ENCODE measurements around the gene M6PR. TPM values are rescaled to one million over a fixed set of nuclear protein-coding genes. Genes with fewer than 3 reads are reported as not detected.
A peak's percentile ranks its signal among the peaks of the same experiment; 100 is the strongest.

Gene M6PR
- total and polyA plus RNA-seq, 2 of the 8 experiments (the other 6 are each of a cell fraction or from before 2014, with no cell fraction given): 106 to 122 TPM

- H4K91ac ChIP-seq (replicated peaks; ENCODE audit: insufficient read length, low read length): no peak overlapping the region
- no peak overlapping the region for H2AFZ ChIP-seq (ENCODE audit: low read length)
- no peak overlapping the region for H2BK5ac ChIP-seq (ENCODE audit: low read depth, low read length)
- H4K5ac ChIP-seq (ENCODE audit: insufficient read length, low read depth, low read length): no peak overlapping the region
- no peak overlapping the region for H2BK20ac ChIP-seq (ENCODE audit: low read length)
- ChIA-PET CTCF (ENCODE audit: partially characterized antibody) (interaction anchor here (0.7 to 1.1 kb wide), 3 partner anchors 9 to 153 kb away, joined by 3 to 5 read pairs (median 3); no protein-coding TSS in a partner anchor), POLR2A (ENCODE audit: partially characterized antibody) (interaction anchor here (0.6 to 18.4 kb wide), 5 partner anchors 11 to 102 kb away, joined by 3 to 438 read pairs (median 4); partner anchors contain the start of genes M6PR and PHC1)
- no peak overlapping the region for H3K23ac ChIP-seq (ENCODE audit: insufficient read length)
- TF ChIP-seq ATF2 (IDR thresholded peaks at IDR 0.05; ENCODE audit: low read length): no peak
- TF ChIP-seq POLR2A (IDR thresholded peaks at IDR 0.05; ENCODE audit: control extremely low read depth in 1 of 2, low read depth in 2 of 2, low read length in 2 of 2): peak in 1 of 2 experiments; percentile 56; a peak in 1 of 3 replicates
- TF ChIP-seq POLR2AphosphoS5 (IDR thresholded peaks at IDR 0.05; ENCODE audit: low read depth, low read length): 0 out of 2 replicates have a peak, but pooled peaks have one; percentile 38
- TF ChIP-seq RFX5 (IDR thresholded peaks at IDR 0.05; ENCODE audit: borderline replicate concordance, low read depth, low read length): no peak
- no peak for TF ChIP-seq RAD21 (IDR thresholded peaks at IDR 0.05 in 1 of 2, conservative IDR thresholded peaks at IDR 0.05 in 1 of 2; ENCODE audit: low read depth in 2 of 2, low read length in 2 of 2)
- TF ChIP-seq HDAC6 (IDR thresholded peaks at IDR 0.05; ENCODE audit: low read depth, low read length): no peak
- FAIRE-seq (no peak), DNase-seq (ENCODE audit: low read depth in 1 of 2, low spot score in 2 of 2) (no peak)
- no peak overlapping the region for H3K18ac ChIP-seq (ENCODE audit: extremely low read depth, low read length)
- H3K9me3 ChIP-seq (ENCODE audit: insufficient read depth in 2 of 2, low read depth in 1 of 2, low read length in 1 of 2): no peaks in the 10 kb centered on the region
- peaks cover 47 to 75% (median 67%) of the 10 kb centered on the region in 4 experiments for H3K36me3 ChIP-seq (ENCODE audit: control insufficient read depth in 2 of 4, insufficient read depth in 4 of 4, low read length in 3 of 4)
- WGBS, 2 experiments (ENCODE audit: extremely low coverage in 1 of 2, insufficient coverage in 1 of 2, insufficient read length in 1 of 2, insufficient replicate concordance in 2 of 2, low coverage in 1 of 2, low lambda C conversion rate in 2 of 2, missing lambda C conversion rate in 1 of 2): 94% methylated on average over 7 of the region's 7 CpGs; no CpG with 5 or more reads in 1 of the 2 experiments
- no peaks in the 10 kb centered on the region for H3K4me1 ChIP-seq (replicated peaks in 1 of 4; ENCODE audit: control insufficient read depth in 3 of 4, insufficient read depth in 4 of 4, low read length in 3 of 4)
- H3K14ac ChIP-seq (ENCODE audit: insufficient read length): no peak overlapping the region
- peaks cover 3 to 9% of the 10 kb centered on the region in 2 experiments for H4K20me1 ChIP-seq (replicated peaks in 1 of 2; ENCODE audit: control insufficient read depth in 1 of 2, insufficient read depth in 2 of 2, low read length in 2 of 2)
- no peaks in the 10 kb centered on the region for H3K27me3 ChIP-seq (replicated peaks in 1 of 4; ENCODE audit: control insufficient read depth in 3 of 4, extremely low read depth in 1 of 4, insufficient read depth in 3 of 4, low read length in 3 of 4)
- no peak overlapping the region for H3K4ac ChIP-seq (replicated peaks; ENCODE audit: insufficient read length, low read depth, low read length)
- peaks cover 0 to 3% of the 10 kb centered on the region in 2 experiments; a peak in 1 of 4 replicates for H3K79me2 ChIP-seq (ENCODE audit: control insufficient read depth in 1 of 2, insufficient read depth in 2 of 2, low read length in 2 of 2)
- H4K8ac ChIP-seq (ENCODE audit: extremely low read depth, insufficient read depth, low read length): no peak overlapping the region
- H3K56ac ChIP-seq (replicated peaks; ENCODE audit: insufficient read length, low read depth, low read length): no peak overlapping the region
- H3K9ac ChIP-seq (replicated peaks in 1 of 4; ENCODE audit: extremely low read depth in 1 of 4, low read depth in 3 of 4, low read length in 3 of 4): no peak overlapping the region
- H3K4me2 ChIP-seq (ENCODE audit: insufficient read depth in 1 of 2, low read depth in 2 of 2, low read length in 2 of 2): no peak overlapping the region
- no peak overlapping the region for H3K27ac ChIP-seq (ENCODE audit: low read depth, low read length)
- H2AK5ac ChIP-seq (ENCODE audit: low read depth, low read length): no peak overlapping the region
- H3K23me2 ChIP-seq (ENCODE audit: low read depth, low read length): no peaks in the 10 kb centered on the region
- no peak overlapping the region for H3K4me3 ChIP-seq (ENCODE audit: extremely low read depth in 1 of 4, insufficient read depth in 2 of 4, low read depth in 3 of 4, low read length in 4 of 4)
- H2BK15ac ChIP-seq (ENCODE audit: low read length): no peak overlapping the region
- H2BK12ac ChIP-seq (ENCODE audit: low read depth, low read length): no peak overlapping the region
- H2BK120ac ChIP-seq (replicated peaks; ENCODE audit: low read depth, low read length): no peak overlapping the region
- no peaks in the 10 kb centered on the region; the same call in 1 of the 2 replicates for H3K79me1 ChIP-seq (ENCODE audit: low read depth, low read length)
These were observed 12.7 kb downstream of the M6PR start for GRCh38 chr12:8936735-8937134.

Measured in H1 (cell line).